Stimulated activated CD4-positive, alpha-beta T cell treated with anti-CD3 and anti-CD28 coated beads, Interleukin-2, amount 100 ng/mL, for 4 hours (primary cell): ENCODE data around the gene ADSL.
"Not testable (repeated sequence)": the region's sequence is repeated elsewhere in the genome, so short reads cannot be mapped to it uniquely, and the experiment has no call there.

Source experiments
- DNase-seq: peaks from one replicate; pipeline ENCODE4 v3.0.0-alpha.2; 2020; ENCODE audit warnings: low read depth

ADSL gene

DNA sequence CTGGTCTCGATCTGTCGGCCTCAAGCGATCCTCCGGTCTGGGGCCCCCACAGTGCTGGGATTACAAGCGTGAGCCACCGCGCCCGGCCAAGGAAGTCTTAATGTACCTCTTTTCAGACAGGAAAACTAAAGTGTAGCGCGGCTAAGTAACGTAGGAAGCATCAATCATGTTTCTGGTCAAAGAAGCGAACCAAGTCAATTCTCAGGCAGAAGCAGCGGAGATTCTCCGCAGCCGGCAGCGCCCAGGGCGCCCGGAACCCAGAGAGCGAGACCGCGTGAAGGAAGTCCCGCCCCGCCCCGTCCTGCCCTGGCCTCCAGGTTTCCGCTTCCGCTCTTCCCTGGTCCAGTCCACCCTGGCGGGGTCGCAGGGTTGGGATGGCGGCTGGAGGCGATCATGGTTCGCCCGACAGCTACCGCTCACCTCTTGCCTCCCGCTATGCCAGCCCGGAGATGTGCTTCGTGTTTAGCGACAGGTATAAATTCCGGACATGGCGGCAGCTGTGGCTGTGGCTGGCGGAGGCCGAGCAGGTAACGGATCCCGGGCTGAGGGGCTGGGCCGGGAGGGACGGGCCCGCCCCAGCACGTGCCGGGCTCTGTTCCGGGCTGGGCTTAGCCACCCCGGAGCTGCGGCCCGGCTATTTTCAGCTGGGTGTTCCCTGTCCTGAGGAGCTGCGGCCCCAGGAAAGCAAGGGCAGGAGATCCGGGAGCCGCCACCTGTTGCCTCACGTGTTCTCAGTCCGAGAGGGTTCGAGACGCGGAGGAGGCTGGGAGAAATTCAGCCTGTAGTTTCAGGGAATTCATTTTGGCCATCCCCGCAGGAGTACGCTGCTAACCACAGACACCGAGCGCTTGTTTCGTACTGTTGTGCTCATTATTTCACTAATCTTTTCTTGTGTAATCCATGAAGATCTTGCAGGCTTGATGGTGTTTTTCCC is at the start of gene ADSL:
Gene ADSL, plus strand, starts transcription at position 316 of the 934 bp plus-strand sequence. Its CDS starts 59 bp downstream, at position 375.
- peak; percentile 70 for DNase-seq

DNA sequence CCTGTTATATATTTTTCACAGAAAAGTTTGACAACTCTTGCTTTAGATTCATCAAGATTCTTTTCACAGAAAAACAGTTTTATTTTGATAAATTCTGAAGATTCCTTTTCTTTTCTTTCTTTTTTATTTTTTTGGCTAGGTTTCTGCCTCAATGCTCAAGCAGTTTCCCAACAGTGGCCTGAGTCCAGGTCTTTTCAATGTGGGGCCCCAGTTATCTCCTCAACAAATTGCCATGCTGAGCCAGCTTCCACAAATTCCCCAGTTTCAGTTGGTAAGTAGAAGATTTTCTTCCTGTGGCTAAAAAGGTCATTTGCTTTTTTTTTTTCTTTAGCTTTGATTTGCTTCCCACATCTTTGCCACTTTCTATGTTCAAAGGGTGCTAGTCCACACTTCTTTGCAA is 46.0 kb upstream of the ADSL start:
- no peak for DNase-seq

DNA sequence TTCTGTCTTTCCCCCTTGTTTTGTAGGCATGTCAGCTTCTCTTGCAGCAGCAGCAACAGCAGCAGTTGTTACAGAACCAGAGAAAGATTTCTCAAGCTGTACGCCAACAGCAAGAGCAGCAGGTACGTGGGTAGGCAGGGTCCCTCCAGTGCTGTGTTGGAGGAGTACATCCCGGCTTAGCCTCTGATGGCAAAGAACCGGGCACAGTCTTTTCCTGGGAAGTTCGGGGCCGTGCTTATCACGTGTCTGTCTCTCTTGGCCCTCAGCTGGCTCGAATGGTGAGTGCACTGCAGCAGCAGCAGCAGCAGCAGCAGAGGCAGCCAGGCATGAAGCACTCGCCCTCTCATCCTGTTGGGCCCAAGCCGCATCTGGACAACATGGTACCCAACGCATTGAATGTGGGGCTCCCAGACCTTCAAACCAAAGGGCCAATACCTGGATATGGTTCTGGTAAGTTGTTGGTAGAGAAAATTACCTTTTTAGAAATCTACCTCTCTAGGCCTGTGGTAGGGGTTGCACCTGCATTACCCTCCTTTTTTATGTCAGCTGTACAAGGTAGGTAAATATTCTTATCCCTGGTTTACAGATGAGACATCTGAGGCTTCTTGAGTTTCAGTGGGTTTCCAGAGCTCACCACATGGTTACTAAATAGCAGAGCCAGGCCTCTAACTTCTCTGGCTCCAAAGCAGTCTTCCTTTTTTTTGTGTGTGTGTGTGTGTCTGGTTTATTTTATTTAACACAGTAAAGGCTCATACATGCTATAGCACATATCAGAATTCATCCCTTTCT is 45.2 kb upstream of the ADSL start:
- no peak for DNase-seq

DNA sequence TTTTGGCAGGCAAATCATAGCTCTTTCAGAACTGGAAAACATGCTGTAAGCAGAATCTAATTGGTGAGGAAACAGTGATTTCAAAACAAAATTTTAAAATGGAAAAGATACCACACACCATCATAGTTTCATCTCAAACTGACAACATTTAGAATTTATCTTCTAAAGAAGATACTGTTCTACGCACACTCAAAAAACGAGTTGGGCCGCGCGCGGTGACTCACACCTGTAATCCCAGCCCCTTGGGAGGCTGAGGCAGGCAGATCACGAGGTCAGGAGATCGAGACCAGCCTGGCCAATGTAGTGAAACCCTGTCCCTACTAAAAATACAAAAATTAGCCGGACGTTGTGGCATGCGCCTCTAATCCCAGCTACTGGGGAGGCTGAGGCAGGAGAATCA is 44.2 kb upstream of the ADSL start:
- no peak for DNase-seq

DNA sequence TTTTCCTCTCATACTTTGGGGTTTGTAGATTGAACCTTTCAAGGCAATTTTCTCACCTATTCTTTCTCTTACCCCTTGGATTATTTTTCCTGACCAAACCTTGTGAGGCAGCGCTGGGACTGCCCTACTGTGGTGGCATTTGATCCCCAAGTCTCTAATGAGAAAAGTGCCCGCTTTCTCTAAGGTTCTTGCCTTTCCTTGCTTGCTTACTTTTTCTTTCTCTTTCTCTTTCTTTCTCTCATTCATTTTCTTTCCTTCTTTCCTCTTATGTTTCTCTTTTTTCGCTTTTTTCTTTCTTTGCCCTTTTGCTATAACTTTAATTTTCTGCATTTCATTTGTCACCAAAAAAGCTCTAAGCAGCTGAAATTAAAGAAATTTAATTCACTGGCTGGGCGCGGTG is 40.7 kb upstream of the ADSL start:
- DNase-seq: no peak

DNA sequence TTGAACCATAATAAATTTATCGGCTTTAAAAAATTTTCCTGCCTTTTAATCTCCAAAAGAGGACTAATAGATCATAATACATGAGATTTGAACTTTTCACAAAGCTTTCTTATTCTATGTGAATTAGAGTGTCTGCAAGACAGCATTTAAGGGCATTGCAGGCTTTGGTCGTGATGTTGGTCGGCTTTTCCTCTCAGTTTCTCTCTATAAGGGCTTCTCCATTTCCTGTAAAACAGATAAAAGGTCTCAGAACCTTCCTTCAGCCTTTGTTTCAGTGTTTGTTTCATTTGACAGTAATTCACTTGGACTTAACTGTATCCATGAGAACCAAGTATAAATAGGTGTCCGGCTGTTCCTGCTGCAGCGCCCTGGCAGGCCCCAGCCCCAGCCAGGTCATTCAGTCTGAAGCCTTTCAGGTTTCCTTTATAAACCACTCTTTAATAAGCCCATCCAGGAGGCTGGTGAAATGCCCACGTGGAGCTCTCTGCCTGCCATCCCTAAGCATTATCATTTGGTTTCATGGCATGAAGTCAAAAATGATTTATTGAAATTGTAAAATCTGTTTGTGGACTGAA is 37.2 kb upstream of the ADSL start:
- no peak for DNase-seq

DNA sequence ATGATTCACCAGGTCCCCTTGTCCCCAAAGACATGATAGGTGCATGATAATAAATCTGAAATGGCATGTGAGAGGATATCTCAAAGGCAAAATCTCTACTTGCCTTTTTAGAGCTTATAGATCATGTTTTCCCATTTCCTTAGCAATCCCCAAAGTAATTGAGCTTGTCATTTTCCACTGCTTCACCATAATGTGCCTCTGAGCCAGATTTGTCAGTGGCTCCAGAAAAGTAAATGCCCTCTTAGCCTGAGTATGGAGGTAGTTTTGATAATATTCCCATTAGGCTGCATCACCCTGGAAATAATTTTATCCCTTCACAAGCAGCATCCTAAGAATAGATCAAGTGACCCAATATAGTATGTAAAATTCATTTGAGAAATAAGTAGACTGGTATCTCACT is 36.7 kb upstream of the ADSL start:
- no peak for DNase-seq

DNA sequence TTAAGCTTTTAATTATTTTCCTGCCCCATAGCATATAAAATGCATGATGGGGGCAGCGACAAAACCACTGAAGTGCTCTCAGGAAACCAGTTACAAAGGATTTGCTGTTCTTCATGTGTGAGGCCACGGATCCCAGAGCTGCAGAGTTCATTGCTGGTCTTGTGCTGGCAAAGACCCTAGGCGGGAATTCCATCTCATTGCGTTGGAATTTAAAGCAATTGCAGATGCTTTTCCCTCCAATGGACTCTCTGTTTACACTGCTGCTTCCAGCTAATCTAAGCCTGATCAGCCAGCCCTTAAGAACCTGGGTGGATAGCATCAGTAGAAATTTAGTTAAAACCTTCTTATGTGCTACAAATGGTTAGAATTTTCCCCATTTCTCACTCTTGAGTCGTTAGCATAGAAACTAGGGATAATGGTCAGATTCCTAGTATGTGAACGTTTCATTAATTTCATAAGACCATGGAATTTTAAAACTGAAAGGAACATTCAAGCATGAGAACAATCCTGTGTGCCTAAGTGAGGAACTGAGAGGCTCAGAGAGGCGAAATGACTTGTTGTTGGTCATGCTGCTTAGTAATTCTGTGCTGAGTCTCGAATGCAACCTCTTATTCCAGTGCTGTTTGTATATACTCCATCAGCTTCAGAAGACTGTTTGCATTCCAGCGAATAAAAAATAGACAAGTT is 36.1 kb upstream of the ADSL start:
- DNase-seq: no peak

DNA sequence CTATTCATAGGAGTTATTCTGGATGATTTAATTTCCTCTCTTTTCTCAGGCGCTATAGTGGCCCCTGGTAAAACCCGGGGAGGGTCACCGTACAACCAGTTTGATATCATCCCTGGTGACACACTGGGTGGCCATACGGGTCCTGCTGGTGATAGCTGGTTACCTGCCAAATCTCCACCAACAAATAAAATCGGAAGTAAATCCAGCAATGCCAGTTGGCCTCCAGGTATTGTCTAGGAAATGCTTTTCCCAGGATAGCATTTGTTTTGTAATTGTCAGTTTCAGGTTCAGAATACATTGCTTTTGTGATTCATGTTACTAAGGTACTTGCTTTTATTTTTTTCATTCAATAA is 35.6 kb upstream of the ADSL start:
- no peak for DNase-seq

DNA sequence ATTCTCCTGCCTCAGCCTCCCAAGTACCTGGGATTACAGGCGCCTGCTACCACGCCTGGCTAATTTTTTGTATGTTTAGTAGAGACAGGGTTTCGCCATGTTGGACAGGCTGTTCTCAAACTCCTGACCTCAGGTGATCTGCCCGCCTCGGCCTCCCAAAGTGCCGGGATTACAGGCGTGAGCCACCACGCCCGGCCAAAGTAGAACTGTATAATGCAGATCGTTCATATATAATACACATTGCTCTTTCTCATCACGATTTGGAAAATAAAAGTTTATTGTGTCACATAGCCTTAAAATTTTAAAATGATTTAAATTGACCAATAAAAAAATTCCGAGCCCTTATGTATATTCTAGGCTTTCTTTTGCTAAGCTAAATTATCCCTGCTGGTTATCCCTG is 34.7 kb upstream of the ADSL start:
- DNase-seq: not testable (repeated sequence)

DNA sequence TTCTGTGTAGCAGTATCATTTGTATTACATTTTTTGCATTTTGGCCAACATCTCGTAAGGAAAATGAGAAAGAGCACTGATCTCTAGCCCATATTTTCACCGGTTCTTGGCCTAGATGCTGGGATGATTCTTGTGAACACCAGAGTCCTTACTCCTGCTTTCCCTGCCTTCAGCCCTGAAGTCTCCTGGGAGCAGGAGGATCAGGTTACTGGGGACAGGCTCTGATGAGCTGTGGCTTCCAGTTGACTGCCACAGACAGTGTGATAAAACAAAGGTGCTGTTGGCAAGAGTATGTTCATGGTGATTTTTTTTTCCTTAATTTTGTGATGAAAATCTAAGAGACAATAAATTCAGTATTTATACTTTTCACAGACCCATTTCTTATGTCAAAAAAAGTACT is 34.2 kb upstream of the ADSL start:
- no peak for DNase-seq

DNA sequence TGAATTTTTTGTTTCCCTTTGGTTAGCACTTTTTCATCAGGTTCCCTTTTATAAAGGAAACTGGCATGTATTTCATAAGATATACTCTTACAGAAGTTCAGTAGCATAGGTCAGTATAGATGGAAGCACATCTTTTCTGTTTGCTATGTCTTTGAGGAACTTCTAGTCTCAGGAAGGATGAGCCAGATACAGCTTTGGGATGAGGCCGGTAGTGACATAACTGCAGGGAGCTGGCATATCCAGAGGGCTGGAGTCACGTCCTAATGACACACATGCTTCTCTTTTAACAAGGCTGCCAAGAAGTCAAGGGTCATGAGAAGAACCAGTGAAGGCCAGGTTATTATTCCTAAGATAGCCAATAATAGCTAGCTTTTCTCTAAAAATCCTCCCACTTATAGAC is 33.3 kb upstream of the ADSL start:
- DNase-seq: no peak

DNA sequence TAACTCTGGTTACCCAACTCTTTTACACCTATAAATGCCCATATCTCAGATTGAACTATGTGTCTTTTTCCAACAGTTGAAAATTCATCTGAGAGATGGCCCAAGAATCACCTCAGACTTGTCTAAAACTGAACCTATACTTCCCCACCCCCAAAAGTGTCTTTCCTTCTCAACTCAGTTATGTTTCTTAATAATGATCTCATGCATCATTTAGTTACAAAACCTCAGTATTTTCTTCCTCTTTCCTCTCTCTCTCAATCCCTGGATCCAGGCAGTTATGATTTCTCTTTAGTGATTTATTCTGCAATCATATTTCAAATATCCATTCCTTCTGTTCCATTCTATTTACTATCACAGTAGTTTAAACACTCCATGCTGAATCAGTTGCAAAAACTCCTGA is 32.3 kb upstream of the ADSL start:
- DNase-seq: no peak

DNA sequence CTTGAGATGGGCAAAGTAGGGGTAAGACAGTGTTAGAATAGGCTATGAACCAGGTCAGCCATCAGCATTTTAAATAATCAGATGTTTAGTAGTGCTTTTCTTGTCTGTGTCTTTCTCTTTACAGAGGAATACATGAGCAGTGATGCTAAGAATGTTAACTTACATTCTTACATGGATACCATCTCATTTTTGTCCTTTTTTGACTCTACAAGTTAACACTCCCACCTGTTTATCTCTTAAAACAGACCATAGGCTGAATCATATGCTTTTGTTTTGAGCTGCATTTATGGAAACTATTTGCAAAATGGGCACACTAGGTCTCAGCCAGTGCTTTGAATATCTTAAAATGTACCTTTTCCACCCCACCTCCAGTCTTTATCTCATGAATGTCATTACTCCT is 25.6 kb upstream of the ADSL start:
- DNase-seq: no peak

DNA sequence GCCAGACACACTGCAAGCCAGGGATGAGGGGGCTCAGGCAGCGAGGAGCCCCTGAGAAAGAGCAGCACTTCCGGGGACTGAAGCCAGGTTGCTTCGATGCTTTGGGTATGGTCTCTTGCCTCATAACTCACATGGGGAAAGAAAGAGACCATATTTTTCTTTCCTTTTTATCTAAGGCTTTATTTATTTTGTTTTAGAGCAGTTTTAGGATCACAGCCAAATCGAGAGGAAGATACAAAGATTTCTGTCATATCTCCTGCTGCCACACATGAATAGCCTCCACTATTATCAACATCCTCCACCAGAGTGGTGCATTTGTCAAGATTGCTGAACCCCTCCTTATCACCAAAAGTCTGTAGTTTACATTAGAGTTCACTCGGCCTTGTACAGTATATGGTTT is 24.3 kb upstream of the ADSL start:
- DNase-seq: no peak

DNA sequence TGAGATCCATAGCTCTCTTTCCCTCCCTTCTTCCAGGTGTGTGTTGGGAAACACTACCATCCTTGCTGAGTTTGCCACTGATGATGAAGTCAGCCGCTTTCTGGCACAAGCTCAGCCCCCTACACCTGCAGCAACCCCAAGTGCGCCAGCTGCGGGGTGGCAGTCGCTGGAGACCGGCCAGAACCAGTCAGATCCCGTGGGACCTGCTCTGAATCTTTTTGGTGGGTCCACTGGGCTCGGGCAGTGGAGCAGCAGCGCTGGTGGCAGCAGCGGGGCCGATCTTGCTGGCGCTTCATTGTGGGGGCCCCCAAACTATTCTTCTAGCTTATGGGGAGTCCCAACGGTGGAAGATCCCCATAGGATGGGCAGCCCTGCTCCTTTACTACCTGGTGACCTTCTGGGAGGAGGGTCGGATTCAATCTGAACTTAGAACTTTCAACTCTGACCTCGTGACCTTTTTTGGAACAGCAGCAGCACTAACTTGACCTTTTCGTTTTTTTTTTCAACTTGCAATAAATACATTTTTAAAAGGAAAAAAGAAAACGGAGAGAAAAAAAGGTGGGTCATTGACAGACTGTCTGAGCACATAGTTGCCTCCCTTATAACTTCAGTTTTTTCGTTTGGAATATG is 23.4 kb upstream of the ADSL start:
- DNase-seq: no peak

DNA sequence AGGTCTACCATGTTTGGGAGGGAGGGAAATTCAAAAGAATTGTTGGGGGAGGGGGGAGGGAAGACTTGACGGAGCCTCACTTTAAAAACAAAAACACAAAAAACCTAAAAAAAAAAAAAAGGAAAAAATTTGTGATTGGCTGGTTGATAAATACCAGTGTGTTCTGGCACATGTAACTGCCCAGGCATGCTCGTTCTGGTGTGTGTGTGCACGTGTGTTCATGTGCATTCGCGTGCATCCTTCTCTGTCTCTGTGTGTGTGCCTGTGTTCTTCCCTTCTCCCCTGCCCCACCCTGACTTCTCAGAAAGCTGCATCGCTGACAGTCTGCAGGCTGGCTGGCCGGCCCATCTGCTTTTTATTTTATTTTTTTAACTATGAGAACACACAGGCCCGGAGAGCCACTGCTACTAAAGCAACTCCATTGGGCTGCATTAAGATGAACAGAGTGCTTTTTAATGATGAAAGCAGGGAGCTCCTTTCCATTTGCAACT is 22.6 kb upstream of the ADSL start:
- DNase-seq: no peak

DNA sequence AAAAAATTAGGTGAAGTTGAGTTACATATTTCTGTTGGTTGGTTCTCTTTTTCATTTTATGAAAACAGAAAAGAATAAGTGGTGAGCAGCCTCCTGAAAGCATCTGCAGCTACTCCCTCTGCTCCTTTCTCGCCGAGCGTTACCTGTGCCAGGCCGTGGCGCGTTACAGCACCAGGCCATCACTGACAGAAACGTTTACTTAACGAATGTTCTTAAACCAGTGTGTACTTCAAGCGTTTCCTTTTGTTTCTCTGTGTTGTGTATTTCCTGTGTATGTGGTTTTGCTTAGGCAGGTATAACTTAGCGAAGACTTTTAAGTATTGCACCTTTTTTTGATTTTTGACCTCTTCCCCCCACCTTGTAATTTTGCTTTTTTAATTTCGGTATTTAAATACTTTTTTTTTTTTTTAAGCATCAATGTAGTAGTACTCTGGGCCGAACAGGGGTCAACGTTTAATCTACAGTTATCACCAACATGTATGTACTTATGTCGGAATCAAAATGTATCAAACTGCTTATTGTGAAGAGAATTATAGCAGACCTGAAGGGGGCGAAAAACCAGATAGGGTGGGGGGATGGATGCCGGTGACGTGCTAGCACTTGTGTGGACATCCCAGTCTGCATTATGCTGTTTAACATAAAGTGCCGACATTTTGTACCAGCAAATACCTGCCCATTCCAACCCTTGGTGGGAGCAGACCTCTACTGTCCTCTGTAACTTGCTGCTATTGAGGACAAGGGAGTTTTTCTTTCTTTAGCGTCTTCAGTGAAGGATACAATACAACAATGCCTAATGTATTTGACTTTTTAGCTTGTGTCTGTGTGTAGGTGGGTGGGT is 21.6 kb upstream of the ADSL start:
- no peak for DNase-seq

DNA sequence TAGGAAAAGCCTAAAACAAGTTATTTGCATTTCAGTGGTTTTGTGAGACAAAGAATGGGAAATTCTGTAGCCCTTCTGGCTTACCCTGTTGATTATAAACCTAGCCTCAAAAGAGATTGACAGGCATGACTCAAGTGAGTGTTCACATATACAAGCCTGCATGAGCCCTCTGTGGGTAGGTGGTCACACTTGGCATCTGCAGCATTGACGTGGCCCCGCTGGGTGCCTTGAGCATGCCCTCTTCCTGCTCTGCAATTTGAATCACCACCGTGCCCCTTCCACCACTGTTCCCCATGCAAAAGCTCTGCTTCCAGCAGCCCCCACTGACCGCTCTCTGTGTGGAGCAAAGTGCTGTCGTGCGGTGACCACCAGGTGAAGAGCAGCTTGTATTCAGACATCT is 21.0 kb upstream of the ADSL start:
- peak; percentile 61 for DNase-seq

DNA sequence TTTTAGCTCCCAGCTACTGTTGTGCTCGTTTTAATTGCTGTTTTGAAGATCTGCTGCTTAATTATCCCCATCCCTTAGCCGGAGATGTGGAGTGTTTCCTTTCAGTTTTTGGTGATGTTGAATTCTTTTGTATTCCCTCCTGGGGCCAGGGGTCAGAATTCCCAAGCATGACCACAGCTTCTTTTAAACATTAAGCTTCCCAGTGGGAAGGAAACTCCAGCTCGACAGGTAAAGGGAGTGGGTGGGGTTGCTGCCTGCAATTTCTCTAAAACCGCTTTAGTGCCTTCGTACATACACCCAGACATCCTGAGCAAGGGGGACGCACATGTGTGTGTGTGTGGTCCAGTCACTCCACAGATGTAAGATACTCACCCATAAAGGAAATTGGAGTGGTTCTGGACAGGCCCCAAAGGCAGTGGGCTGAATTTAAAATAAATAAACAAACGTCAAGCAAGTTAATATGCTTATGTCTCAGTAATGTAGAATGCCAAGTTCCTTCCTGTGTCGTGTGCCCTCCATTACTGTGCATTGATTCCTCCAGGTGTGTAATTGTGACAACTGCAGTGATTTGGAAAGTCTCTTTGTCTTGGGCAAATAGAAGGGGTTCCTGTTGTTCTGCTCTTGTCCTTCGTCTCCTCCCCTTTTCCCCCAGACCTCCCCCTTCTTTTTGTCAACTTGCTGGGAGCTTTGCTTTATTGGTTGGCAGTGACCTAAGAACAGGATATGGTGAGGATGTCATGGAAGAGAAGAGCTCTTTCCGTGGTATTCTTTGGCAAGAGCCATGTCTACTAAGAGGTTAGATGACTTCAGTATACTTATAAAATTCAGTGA is 19.2 kb upstream of the ADSL start:
- no peak for DNase-seq
